ENCODE data around the gene C10orf53.

- TF ChIP-seq, protein P1, sequence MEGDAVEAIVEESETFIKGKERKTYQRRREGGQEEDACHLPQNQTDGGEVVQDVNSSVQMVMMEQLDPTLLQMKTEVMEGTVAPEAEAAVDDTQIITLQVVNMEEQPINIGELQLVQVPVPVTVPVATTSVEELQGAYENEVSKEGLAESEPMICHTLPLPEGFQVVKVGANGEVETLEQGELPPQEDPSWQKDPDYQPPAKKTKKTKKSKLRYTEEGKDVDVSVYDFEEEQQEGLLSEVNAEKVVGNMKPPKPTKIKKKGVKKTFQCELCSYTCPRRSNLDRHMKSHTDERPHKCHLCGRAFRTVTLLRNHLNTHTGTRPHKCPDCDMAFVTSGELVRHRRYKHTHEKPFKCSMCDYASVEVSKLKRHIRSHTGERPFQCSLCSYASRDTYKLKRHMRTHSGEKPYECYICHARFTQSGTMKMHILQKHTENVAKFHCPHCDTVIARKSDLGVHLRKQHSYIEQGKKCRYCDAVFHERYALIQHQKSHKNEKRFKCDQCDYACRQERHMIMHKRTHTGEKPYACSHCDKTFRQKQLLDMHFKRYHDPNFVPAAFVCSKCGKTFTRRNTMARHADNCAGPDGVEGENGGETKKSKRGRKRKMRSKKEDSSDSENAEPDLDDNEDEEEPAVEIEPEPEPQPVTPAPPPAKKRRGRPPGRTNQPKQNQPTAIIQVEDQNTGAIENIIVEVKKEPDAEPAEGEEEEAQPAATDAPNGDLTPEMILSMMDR (IDR thresholded peaks at IDR 0.05; ENCODE audit: borderline replicate concordance, extremely low read depth, low read length, poor library complexity, severe bottlenecking) = no peak
- no peak for TF ChIP-seq EZH2 (IDR thresholded peaks at IDR 0.05; ENCODE audit: borderline replicate concordance, low read depth, low read length, severe bottlenecking)
Measured at GRCh38 chr10:49744091-49744685, 64.7 kb downstream of the C10orf53 start.

Data from DND-41 (cell line).